Measurements from ENCODE around the gene LRRC43.

LRRC43 gene

DNA sequence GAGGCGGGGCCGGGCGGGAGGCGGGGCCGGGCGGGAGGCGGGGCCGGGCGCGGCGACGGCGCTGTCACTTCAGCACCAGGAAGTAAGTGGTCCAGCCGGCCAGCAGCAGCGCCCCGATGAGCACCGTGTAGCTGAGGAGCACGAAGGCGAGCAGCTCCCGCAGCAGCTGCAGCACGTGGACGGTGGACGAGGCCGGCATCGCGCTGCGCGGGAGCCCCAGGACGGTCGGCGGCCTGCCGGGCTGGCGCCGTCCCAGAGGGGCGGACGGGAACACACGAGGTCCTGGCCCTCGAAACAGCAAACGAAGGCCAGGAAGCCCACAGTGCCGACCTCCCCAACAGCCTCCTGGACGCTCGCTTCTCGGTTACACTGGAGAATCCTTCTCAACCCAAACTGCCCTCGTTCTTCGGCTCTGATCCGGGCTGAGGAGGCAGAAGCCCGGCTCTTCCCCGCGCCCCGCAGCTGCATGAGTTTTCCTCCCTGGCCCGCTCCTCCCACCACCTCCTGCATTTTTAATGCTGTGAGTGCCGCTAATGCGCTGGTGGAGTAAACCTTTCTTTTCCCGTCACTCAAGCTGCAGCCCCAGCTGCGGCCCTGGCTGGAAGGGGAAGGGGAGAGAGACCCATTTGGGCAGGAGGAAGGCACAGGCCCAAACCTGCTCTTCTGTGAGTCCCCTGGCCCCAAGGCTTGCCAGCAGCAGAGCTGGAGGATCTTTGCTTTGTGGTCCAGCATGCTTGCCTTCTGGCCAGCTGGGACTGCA lies 43.6 kb downstream of the LRRC43 start:
- DNase-seq = no peak

DNA sequence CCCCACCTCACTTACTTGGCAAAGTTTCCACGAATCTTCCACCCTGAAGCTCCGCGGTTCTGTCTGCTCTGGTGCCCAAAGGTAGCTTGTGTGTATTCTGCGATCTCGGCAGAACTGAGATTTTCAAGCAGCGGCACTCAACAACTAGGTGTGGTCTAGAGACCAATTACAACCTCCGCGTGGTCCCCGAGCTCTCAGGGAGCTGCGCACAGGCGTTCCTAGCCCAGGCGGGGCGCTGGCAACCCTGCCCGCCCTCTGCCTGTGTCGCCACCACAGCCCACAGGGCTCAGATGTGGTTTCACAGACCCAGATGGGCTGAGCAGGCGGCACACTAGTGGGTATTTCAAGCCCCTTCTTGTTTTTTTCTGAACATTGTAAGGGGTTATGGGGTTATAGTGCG lies 44.4 kb downstream of the LRRC43 start:
- no peak for DNase-seq

DNA sequence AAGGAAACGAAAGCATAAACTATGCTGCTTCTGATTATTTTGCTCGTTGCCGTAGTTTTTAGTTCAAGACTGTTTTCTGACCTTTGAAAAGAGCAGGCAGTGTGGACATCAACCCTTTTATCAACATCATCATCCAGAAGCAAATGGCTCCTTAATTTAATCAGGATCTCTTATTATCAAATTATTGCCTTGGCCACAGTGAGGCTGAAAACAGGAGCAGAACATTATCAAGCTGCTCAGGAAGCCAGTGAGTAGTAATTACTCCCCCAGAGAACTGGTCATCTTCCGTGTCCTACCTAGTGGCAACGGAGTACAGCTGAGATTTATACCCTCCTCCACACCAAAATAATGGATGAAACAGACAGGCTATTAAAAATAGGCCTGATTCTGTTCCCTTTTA lies 45.2 kb downstream of the LRRC43 start:
- no peak for DNase-seq

DNA sequence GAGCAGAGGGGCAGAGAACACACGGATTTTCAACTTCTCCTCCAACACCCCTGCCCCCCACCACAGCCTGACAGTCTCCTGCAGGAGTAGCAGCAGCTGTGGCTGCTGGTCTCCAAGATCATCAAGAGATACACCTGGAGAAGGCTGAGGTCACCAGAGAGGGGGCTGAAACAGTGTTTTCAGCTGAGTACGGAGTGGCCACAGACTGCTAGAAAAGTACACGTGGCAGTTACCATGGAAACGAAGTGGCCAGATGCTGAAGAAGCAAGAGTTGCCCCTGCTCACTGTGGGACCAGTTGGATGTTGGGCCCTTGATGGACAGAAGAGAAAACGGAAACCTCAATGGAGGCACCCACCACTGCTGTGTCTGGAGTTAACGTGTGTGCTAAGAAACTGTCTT lies 47.9 kb downstream of the LRRC43 start:
- no peak for DNase-seq

DNA sequence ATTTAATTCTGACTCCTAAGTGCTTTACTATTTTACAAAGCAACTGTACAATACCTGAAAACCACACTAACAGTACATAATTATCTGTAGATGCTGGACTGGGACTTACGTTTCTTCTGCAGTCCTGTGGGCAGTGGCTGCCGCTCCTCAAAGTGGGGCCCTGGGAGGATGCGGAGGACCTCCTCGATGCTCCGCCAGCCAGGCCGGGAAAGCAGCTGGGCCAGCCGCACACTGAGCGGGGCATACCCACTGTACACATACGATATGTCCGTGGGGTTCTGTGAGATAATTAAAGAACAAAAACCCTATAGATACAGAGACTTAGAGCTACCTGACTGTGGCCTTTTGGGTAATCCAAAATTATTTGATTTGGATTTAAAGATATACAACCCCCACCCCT lies 49.8 kb downstream of the LRRC43 start:
- DNase-seq = no peak

DNA sequence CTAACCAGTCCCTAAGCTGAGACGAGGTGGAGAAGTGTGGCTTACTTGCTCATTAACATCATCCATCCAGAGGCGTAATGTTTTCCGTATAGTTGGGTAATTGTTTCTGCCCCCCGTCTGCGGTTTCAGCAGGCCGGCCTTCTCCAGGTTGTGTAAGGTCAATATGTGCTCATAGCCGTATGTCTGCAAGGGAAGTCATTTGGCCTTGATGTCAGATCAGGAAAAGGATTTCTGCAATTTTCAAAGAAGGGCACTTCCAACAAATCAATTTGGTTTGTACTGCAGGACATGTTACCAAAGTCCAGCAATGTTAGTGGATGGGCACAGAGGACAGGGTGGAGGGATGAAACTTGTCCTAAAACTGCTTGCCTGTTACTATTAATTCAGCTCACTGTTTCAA lies 52.8 kb downstream of the LRRC43 start:
- no peak for DNase-seq

DNA sequence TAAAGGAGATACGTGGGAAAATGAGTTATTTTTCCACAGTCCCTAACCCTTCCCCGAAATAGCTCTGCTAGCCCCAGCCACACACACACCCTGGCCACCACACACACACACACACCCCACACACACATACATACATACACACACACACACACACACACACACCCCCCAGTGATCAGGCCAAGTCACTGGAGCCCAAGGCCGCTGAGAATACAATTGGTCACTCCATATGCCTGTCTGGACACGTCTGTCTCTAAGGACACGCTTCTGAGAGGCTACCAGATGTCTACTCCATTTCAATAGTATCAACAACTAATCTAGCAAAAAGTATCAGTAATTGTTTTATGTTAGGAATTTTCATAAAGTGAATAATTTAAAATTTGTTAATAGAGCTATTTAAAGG lies 55.9 kb downstream of the LRRC43 start:
- no peak for DNase-seq

DNA sequence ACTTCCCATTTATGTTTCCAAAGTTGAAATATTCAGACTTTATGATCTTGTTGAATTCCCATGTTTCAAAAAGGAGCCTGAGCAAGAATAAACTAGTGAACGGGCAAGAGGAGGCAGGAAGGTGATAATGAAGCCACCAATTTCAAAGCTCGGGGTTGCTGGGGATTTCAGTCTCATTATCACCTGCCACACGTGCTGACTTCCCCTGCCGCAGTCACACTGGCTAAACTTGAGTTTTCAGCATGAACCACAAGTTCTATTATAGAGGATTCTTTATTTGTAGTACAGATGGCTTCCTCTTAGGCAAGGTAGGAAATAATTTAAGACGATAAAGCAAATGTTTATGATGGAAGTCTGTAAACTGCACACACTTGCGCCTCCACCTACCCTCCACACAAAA lies 61.0 kb downstream of the LRRC43 start:
- DNase-seq = no peak

DNA sequence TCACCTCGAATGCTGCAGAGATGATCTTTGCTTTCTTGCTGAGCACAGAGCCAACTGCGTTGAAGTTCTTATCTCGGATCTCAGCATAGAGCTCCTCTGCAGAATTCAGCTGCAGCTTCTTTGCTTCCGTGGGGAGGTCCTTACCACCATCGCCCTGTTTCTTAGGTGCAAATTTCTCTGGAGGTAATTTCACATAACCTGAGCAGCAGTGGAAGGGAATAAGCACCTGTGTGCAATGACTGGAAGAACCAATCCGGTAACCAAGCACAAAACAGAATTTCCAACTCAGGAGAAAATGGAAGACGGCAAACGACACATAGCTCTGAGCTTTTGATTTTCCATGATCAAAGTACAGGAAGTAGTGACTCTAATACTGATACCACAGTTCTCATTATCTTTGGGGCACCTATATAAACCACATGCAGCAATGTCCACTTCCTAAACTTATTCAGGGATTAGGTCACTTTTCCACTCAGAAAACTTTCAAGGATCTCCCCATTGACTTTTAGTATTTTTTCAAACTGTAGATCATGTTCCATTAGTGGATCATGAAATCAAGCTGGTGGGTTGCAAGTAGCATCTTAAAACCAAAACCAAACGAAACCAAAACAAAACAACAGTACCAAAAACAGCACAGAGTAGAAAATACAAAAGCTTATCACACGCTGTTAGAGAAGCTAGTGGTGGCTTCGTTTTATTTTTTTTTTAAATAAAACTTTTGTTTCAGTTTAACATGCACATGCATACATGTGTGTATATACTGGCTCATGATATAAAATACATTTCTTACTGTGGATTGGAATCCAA lies 61.8 kb downstream of the LRRC43 start:
- no peak for DNase-seq

DNA sequence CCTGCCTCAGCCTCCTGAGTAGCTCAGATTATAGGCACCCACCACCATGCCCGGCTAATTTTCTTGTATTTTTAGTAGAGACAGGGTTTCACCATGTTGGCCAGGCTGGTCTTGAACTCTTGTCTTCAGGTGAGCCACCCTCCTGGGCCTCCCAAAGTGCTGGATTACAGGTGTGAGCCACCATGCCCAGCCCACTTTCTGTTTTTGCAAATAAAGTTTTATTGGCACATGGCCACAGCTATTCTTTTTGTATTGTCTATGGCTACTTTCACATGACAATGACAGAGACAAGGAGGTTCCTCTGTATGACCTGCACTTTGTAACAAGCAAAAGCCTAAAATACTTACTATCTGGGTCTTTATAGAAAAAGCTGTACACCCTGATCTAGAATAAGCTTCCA lies 62.6 kb downstream of the LRRC43 start:
- no peak for DNase-seq

DNA sequence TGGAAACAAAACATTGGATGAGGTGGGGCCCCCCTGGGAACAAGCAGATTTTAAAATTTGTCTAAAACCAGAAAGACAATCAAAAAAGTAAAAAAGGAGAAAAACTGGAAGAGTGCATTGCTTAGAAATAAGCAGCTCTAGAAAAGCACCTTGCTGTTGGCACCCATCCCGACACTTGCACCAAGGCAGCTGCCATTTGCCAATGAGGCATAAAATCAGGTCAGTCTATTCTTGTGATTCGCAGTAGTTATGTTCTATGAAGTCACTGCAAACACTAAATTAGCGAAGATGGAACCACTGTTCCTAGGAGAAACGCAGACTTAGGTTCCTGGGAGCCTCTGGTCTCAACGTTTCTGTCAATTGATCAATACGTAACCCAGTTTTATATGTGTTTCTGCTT lies 67.1 kb downstream of the LRRC43 start:
- no peak for DNase-seq

DNA sequence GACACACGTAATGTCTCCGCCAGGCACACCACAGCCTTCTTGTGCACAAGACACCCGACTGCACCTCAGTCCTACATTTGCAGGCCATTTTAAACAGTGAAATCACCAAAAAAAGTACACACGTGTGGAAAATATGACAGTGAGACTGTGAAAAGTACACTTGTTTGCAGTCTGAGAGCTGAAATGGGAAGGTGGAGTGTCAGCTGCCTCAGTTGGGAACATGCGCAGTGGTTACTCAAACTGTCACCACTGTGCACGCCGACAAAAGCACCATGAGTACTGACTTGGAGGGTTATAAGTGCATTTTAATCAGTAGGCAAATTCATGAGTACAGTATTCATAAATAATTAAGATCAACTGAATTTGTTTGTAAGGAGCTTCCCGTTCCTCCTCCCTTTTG lies 67.6 kb downstream of the LRRC43 start:
- no peak for DNase-seq

Measured in 8988T (cell line).